ENCODE measurements around the gene AGBL1.
"Not testable (repeated sequence)": the region's sequence is repeated elsewhere in the genome, so short reads cannot be mapped to it uniquely, and the experiment has no call there.

The AGBL1 gene

DNA sequence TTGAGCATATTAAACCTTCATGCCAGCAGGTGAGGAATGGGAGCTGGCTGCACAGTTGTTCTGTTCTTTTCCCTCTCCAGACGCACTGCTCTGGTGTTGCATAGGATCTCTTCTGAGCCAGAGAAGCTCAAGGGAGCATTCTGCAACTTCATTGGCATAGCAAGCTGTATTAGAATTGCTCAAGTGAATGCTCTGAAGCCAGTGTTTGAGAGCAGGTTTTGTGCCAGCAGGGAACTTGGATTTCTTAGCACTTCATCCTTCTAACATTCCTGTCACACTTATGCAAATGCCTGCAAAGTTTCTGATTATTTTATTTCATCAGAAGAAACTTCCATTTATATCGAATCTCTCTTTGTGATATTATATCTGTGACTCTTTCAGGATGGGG lies 366.6 kb downstream of the AGBL1 start:
- no peak for DNase-seq (ENCODE audit: low read depth)
- TF ChIP-seq CTCF (IDR thresholded peaks at IDR 0.05; ENCODE audit: control insufficient read depth, extremely low read depth, insufficient read depth): no peak
- H3K4me3 ChIP-seq (ENCODE audit: low read depth, low read length): no peak overlapping the region

DNA sequence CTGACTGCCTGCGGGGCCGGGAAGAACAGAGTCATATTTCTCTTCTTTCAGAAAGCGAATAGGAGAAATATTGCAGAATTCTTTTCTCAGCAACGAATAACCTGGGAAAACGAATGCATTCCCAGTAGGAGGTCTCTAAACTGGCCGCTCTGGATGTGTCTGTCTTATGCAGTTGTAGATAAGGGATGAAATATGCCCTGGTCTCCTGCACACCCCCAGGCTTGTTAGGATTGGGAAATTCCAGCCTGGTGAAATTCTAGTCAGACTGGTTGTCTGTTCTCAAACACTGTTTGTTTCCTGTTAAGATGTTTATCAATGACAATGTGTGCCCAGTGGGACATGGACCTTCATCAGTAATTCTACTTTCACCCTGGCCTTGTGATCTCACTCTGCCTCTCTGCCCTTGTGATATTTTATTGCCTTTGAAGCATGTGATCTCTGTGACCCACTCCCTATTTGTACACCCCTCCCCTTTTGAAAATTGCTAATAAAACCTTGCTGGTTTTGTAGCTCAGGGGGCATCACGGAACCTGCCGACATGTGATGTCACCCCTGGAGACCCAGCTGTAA lies 385.9 kb downstream of the AGBL1 start:
- DNase-seq (ENCODE audit: low read depth); H3K4me3 ChIP-seq (ENCODE audit: low read depth, low read length): not testable (repeated sequence)

DNA sequence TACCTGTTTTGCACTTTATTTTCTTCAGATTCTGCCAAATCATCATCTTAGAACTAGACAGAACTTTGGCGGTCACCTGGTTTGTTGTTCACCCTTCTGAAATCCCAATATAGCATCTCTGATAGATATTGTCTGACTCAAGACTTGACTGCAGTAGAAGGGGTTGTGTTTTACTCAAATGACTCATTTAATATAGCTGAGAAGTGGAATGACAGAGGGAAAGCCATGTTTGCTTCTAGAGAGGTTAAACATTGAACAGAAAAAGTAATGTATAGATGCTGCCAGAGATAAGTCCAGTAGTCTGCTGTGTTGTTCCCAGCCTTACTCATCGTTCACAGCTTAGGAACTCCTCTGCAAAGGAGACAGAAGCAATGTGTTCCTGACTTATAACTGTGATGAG lies 402.0 kb downstream of the AGBL1 start:
- TF ChIP-seq CTCF (IDR thresholded peaks at IDR 0.05; ENCODE audit: control insufficient read depth, extremely low read depth, insufficient read depth): no peak
- no peak overlapping the region for H3K4me3 ChIP-seq (ENCODE audit: low read depth, low read length)
- no peak for DNase-seq (ENCODE audit: low read depth)

DNA sequence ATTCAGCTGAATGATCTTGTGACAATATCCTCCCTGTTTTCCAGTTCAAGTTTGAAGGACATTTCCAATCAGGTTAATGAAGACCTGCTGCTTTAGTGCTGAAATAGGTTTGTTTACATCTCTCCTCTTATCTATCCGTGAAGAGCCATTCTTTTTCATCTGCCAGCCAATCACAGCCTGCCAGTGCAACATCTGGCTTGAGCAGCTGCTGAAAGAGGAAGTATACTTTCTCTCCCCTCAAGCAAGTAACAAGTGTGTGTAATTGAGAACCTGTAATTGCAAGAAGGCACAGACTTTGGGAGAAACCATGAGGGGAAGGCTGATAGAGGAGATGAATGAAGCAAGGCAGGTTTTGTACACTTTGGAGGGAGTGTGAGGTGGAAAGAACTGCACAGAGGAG lies 404.3 kb downstream of the AGBL1 start:
- no peak overlapping the region for H3K4me3 ChIP-seq (ENCODE audit: low read depth, low read length)
- no peak for TF ChIP-seq CTCF (IDR thresholded peaks at IDR 0.05; ENCODE audit: control insufficient read depth, extremely low read depth, insufficient read depth)
- no peak for DNase-seq (ENCODE audit: low read depth)

DNA sequence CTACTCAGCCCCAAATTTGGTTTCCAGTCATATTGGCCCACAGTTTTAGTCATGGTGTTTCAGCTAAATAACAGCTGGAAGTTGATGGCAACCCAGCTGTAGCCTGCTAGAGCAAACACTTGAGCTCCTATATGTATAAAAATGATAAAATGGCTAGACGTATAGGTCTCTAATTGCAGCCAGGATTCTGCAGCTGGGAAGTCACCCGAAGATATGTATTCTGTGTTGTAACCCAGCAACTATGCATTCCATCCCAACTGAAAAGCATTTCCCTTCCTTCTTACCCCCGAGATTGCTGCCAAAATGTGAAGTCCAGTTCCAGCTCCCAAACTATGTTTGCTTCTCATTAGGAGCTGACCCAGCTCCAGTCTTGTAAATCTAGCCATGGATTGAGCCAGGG lies 408.4 kb downstream of the AGBL1 start:
- no peak overlapping the region for H3K4me3 ChIP-seq (ENCODE audit: low read depth, low read length)
- TF ChIP-seq CTCF (IDR thresholded peaks at IDR 0.05; ENCODE audit: control insufficient read depth, extremely low read depth, insufficient read depth): no peak
- DNase-seq (ENCODE audit: low read depth): no peak

DNA sequence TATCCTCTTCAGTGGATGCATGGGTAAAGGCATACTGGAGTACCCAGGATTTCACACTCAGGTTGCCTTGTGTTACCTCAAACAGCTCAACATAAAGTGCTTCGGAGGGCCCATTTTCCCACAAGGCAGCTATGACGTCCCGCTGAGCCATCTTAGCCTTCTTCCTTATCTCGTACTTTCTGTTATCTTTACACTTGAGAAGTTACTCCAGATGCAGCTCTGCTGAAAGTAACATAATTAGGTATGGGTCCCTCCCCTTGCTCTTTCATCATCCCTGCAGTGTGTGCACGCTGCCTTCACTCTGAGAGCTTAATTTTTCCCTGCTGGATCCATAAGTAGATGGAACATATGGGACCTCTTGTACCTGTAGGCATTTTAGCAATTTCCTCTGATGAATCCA lies 410.3 kb downstream of the AGBL1 start:
- H3K4me3 ChIP-seq (ENCODE audit: low read depth, low read length): no peak overlapping the region
- no peak for DNase-seq (ENCODE audit: low read depth)
- no peak for TF ChIP-seq CTCF (IDR thresholded peaks at IDR 0.05; ENCODE audit: control insufficient read depth, extremely low read depth, insufficient read depth)

DNA sequence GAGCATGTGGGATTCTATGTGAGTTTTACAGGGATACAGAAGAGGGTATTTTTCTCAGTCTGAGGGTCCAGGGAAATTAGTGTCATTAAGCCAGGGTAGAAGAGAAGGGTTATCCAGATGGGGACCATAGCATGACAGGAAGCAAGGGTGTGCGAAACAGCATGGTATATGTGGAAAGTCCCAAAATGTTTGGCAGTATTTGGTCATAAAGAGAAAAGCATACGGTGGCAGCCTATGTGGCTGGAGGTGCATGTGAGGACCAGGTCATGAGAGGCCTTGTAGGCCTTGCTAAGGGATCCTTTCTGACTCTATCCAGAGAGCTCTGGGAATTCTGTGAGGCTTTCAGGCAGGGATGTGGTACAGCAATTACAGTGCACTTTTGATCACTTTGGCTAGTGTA lies 411.4 kb downstream of the AGBL1 start:
- no peak for TF ChIP-seq CTCF (IDR thresholded peaks at IDR 0.05; ENCODE audit: control insufficient read depth, extremely low read depth, insufficient read depth)
- no peak for DNase-seq (ENCODE audit: low read depth)
- H3K4me3 ChIP-seq (ENCODE audit: low read depth, low read length): no peak overlapping the region

All from LNCaP clone FGC (cell line).